DND-41 (cell line): ENCODE data around the gene TMEM248.

ENCODE experiments used
- ATAC-seq: fragments of 200-7000 bp; cut with Tn5 transposase; 3 replicates; pipeline ENCODE4 v1.9.1; 2021; ENCODE audit warnings: low read depth; ENCODE audit not compliant: insufficient read depth
- DNase-seq: peaks from one replicate; pipeline ENCODE4 v3.0.0-alpha.2; 2020
- H2AFZ ChIP-seq: 2 replicates; pipeline ENCODE4 v1.6.0; 2012; ENCODE audit warnings: low read depth, low read length
- H3K27ac ChIP-seq: 2 replicates; pipeline ENCODE4 v1.5.1; 2012; ENCODE audit warnings: low read length, inconsistent platforms
- H3K27me3 ChIP-seq: fragments of 200-600 bp; sonication (generic); 2 replicates; pipeline ENCODE4 v1.6.0; 2012; ENCODE audit warnings: low read length, mild to moderate bottlenecking, inconsistent platforms; ENCODE audit not compliant: insufficient read depth, poor library complexity
- H3K36me3 ChIP-seq: 2 replicates; pipeline ENCODE4 v1.5.1; 2012; ENCODE audit warnings: low read length, inconsistent platforms; ENCODE audit not compliant: insufficient read depth
- H3K4me1 ChIP-seq: 2 replicates; pipeline ENCODE4 v1.5.1; 2012; ENCODE audit warnings: mild to moderate bottlenecking, low read length; ENCODE audit not compliant: insufficient read depth
- H3K4me2 ChIP-seq: 2 replicates; pipeline ENCODE4 v1.6.0; 2012; ENCODE audit warnings: mild to moderate bottlenecking, moderate library complexity, low read length, inconsistent platforms; ENCODE audit not compliant: insufficient read depth
- H3K4me3 ChIP-seq, 2 experiments: fragments of 200-600 bp in 1 of 2; shearing (Covaris generic) in 1 of 2; 2 replicates each; pipeline ENCODE4 v1.5.1; 2012 to 2016; ENCODE audit warnings: inconsistent platforms in 2 of 2, low read length in 2 of 2, mild to moderate bottlenecking in 2 of 2, low read depth in 1 of 2, moderate library complexity in 1 of 2
- H3K79me2 ChIP-seq: 2 replicates; pipeline ENCODE4 v1.6.0; 2012; ENCODE audit warnings: low read length, inconsistent platforms; ENCODE audit not compliant: insufficient read depth
- H3K9ac ChIP-seq: 2 replicates; pipeline ENCODE4 v1.6.0; 2012; ENCODE audit warnings: low read depth, mild to moderate bottlenecking, inconsistent platforms, low read length, moderate library complexity
- H3K9me3 ChIP-seq: 2 replicates; pipeline ENCODE4 v1.5.1; 2012; ENCODE audit warnings: low read length, moderate library complexity, mild to moderate bottlenecking, inconsistent platforms; ENCODE audit not compliant: insufficient read depth, severe bottlenecking
- H4K20me1 ChIP-seq: 2 replicates; pipeline ENCODE4 v1.6.0; 2012; ENCODE audit warnings: low read length; ENCODE audit not compliant: insufficient read depth
- CTCF ChIP-seq: IDR thresholded peaks from 2 replicates; pipeline ENCODE4 v1.5.1; 2012; ENCODE audit warnings: borderline replicate concordance, low read length, moderate library complexity, mild to moderate bottlenecking; ENCODE audit not compliant: poor library complexity, severe bottlenecking; ENCODE audit errors: extremely low read depth
- EZH2 ChIP-seq: IDR thresholded peaks from 3 replicates; pipeline ENCODE4 v1.6.1; 2012; ENCODE audit warnings: borderline replicate concordance, low read depth, mild to moderate bottlenecking, moderate library complexity, low read length, inconsistent platforms; ENCODE audit not compliant: severe bottlenecking

TMEM248 gene

GRCh38 chr7:66933469-66933868 is 12.4 kb downstream of the TMEM248 start:
- H4K20me1 ChIP-seq: peaks cover 55% of the 10 kb centered on the region
- H3K36me3 ChIP-seq: peaks cover 33% of the 10 kb centered on the region
- DNase-seq (no peak), ATAC-seq (no peak)
- H3K4me1 ChIP-seq: no peaks in the 10 kb centered on the region
- peaks cover 96% of the 10 kb centered on the region for H3K79me2 ChIP-seq
- H2AFZ ChIP-seq: no peak overlapping the region
- H3K27me3 ChIP-seq: no peaks in the 10 kb centered on the region
- H3K4me3 ChIP-seq: no peak overlapping the region
- H3K9ac ChIP-seq: no peak overlapping the region
- H3K9me3 ChIP-seq: no peaks in the 10 kb centered on the region
- no peak overlapping the region for H3K4me2 ChIP-seq
- TF ChIP-seq CTCF: no peak
- no peak for TF ChIP-seq EZH2
- H3K27ac ChIP-seq: no peak overlapping the region

- peaks cover 48% of the 10 kb centered on the region for H4K20me1 ChIP-seq
- TF ChIP-seq EZH2 (no peak), CTCF (no peak)
- H3K79me2 ChIP-seq: peaks cover 87% of the 10 kb centered on the region
- no peak for DNase-seq
- H3K4me3 ChIP-seq: no peak overlapping the region
- H3K36me3 ChIP-seq: peaks cover 42% of the 10 kb centered on the region
- no peaks in the 10 kb centered on the region for H3K27me3 ChIP-seq
- ATAC-seq: no peak
- H2AFZ ChIP-seq: no peak overlapping the region
- no peak overlapping the region for H3K4me2 ChIP-seq
- H3K4me1 ChIP-seq: no peaks in the 10 kb centered on the region
- no peaks in the 10 kb centered on the region for H3K9me3 ChIP-seq
- no peak overlapping the region for H3K27ac ChIP-seq
- H3K9ac ChIP-seq: no peak overlapping the region
Measured at GRCh38 chr7:66937940-66938339, 16.9 kb downstream of the TMEM248 start.

- no peaks in the 10 kb centered on the region for H3K27me3 ChIP-seq
- H3K36me3 ChIP-seq: peaks cover 52% of the 10 kb centered on the region
- no peak overlapping the region for H3K27ac ChIP-seq
- TF ChIP-seq CTCF: no peak
- TF ChIP-seq EZH2: no peak
- H4K20me1 ChIP-seq: peaks cover 38% of the 10 kb centered on the region
- no peak overlapping the region for H3K4me2 ChIP-seq
- no peak overlapping the region for H3K9ac ChIP-seq
- H3K9me3 ChIP-seq: no peaks in the 10 kb centered on the region
- H3K4me3 ChIP-seq: no peak overlapping the region
- no peak overlapping the region for H2AFZ ChIP-seq
- H3K4me1 ChIP-seq: no peaks in the 10 kb centered on the region
- H3K79me2 ChIP-seq: peaks cover 80% of the 10 kb centered on the region
- ATAC-seq (no peak), DNase-seq (no peak)
Measured at GRCh38 chr7:66939325-66939724, 18.3 kb downstream of the TMEM248 start.

GRCh38 chr7:66946545-66946944 is 25.5 kb downstream of the TMEM248 start:
- Histone ChIP-seq H3K27ac (no peak overlapping the region), H3K27me3 (no peaks in the 10 kb centered on the region), H3K36me3 (peaks cover 91% of the 10 kb centered on the region), H3K4me1 (no peaks in the 10 kb centered on the region), H4K20me1 (peaks cover 3% of the 10 kb centered on the region; the same call in 1 of the 2 replicates), H3K79me2 (peaks cover 13% of the 10 kb centered on the region), H2AFZ (no peak overlapping the region), H3K9ac (no peak overlapping the region), H3K4me3 (no peak overlapping the region), H3K4me2 (no peak overlapping the region), H3K9me3 (no peaks in the 10 kb centered on the region)
- ATAC-seq: no peak
- DNase-seq: no peak
- no peak for TF ChIP-seq EZH2
- TF ChIP-seq CTCF: no peak
